Spleen (tissue), 11 donors: Measurements from ENCODE around the gene CINP. TPM values are rescaled to one million over a fixed set of nuclear protein-coding genes. Genes with fewer than 3 reads are reported as not detected.
A peak's percentile ranks its signal among the peaks of the same experiment; 100 is the strongest.
"Not testable (repeated sequence)": the region's sequence is repeated elsewhere in the genome, so short reads cannot be mapped to it uniquely, and the experiment has no call there.

Source experiments
- DNase-seq: peaks from one replicate; pipeline ENCODE4 v3.0.0-alpha.2; 2020
- H3K27ac ChIP-seq, 8 donors: fragments of 200-600 bp; sonication (generic) in 7 of 8; 1 replicate in 4 of 8; 2 replicates in 4 of 8; pipeline versions ENCODE4 v1.5.0 to v1.8.0; 2016 to 2021; ENCODE audit warnings: inconsistent platforms in 4 of 8, mild to moderate bottlenecking in 4 of 8, moderate library complexity in 1 of 8
- H3K27me3 ChIP-seq, 7 donors: fragments of 200-600 bp; sonication (generic) in 6 of 7; replicated peaks in 1 of 7; 1 replicate in 4 of 7; 2 replicates in 3 of 7; pipeline versions ENCODE4 v1.5.0 to v1.8.0; 2016 to 2021; ENCODE audit warnings: inconsistent platforms in 3 of 7, mild to moderate bottlenecking in 1 of 7
- H3K36me3 ChIP-seq, 6 donors: fragments of 200-600 bp; sonication (generic) in 5 of 6; 1 replicate in 4 of 6; 2 replicates in 2 of 6; pipeline versions ENCODE4 v1.5.0 to v1.8.0; 2016 to 2021; ENCODE audit warnings: inconsistent platforms in 2 of 6
- H3K4me1 ChIP-seq, 6 donors: fragments of 200-600 bp; sonication (generic) in 5 of 6; 1 replicate in 3 of 6; 2 replicates in 3 of 6; pipeline versions ENCODE4 v1.5.0 to v1.8.0; 2016 to 2021; ENCODE audit warnings: inconsistent platforms in 3 of 6
- H3K4me3 ChIP-seq, 8 donors: fragments of 200-600 bp; sonication (generic) in 7 of 8; 1 replicate in 4 of 8; 2 replicates in 4 of 8; pipeline versions ENCODE4 v1.5.0 to v1.8.0; 2016 to 2021; ENCODE audit warnings: inconsistent platforms in 4 of 8, mild to moderate bottlenecking in 4 of 8, moderate library complexity in 2 of 8
- H3K9me3 ChIP-seq, 8 donors: fragments of 200-600 bp; sonication (generic) in 7 of 8; 1 replicate in 4 of 8; 2 replicates in 4 of 8; pipeline versions ENCODE4 v1.5.0 to v1.8.0; 2016 to 2021; ENCODE audit warnings: inconsistent platforms in 4 of 8
- CTCF ChIP-seq, 11 experiments: fragments of 200-600 bp in 7 of 11; fragments of 450-650 bp in 4 of 11; sonication (generic) in 4 of 11; IDR thresholded peaks in 8 of 11; conservative IDR thresholded peaks in 3 of 11; 1 replicate in 7 of 11; 2 replicates in 4 of 11; pipeline versions ENCODE4 v1.4.0 to v1.8.0; 2016 to 2021; ENCODE audit warnings: antibody characterized with exemption in 11 of 11, inconsistent platforms in 4 of 11, mild to moderate bottlenecking in 1 of 11
- POLR2A ChIP-seq, 3 donors: fragments of 450-650 bp; IDR thresholded peaks; one replicate each; pipeline ENCODE4 v1.5.1; 2017; ENCODE audit warnings: antibody characterized with exemption in 3 of 3, mild to moderate bottlenecking in 1 of 3
- POLR2AphosphoS5 ChIP-seq, 3 donors: sonication (generic); formaldehyde crosslinking; IDR thresholded peaks; one replicate each; pipeline ENCODE4 v1.5.1; 2017; ENCODE audit warnings: antibody characterized with exemption in 3 of 3
- WGBS, 5 donors: extraction: QIAGEN DNeasy Blood & Tissue Kit in 3 of 5; methylation state at CpG; one replicate each; pipeline versions ENCODE4 v1.1.5 to v1.1.7; 2013 to 2018; 5-methylcytosine and 5-hydroxymethylcytosine counted together
- intact Hi-C: fragments of 100-400 bp; cut with DNase I; formaldehyde crosslinking; loops from one replicate; pipeline ENCODE4 v1.15.0; 2023; ENCODE audit warnings: low total_unique reads
- polyA plus RNA-seq, 3 donors: library from polyadenylated mRNA; stranded (reverse); fragments of 200-250 nt; gene quantifications; one replicate each; pipeline ENCODE4 v1.2.1, GENCODE V29; 2013
- total RNA-seq, 7 donors: library from RNA; depleted of rRNA in 3 of 7; stranded (reverse); fragments of >200 nt in 3 of 7; fragmentation: NEBNext Ultra II Directional in 4 of 7; extraction: Animal tissue kit (Norgen Biotek cat#: 25700) in 4 of 7; gene quantifications; one replicate each; pipeline versions ENCODE4 v1.1.0 to v1.2.1, GENCODE V29; 2016 to 2021
- donor health status: healthy with polysubstance abuse.
- donor health status: DM: no; HTN: no; CAD: no; lungs with moderate emphysema.
- donor health status: DM: no; HTN: no; CAD: no.
- donor health status: Bipolar disorder and iron deficiency.
- donor health status: healthy.
- donor health status: DM: no; HTN: no; CAD: no.
- donor health status: DM: yes; HTN: yes; CAD: no.

The CINP gene
- total and polyA plus RNA-seq, 10 donors = 22.8 to 39.5 (median 29.1) TPM

GRCh38 chr14:102333390-102333789 is 29.3 kb downstream of the CINP start:
- TF ChIP-seq CTCF (IDR thresholded peaks at IDR 0.05 in 8 of 11, conservative IDR thresholded peaks at IDR 0.05 in 3 of 11) (no peak), POLR2A (IDR thresholded peaks at IDR 0.05) (no peak), POLR2AphosphoS5 (IDR thresholded peaks at IDR 0.05) (no peak)
- intact Hi-C loops = no loop called here
- Histone ChIP-seq H3K9me3 (no peaks in the 10 kb centered on the region), H3K4me3 (no peak overlapping the region), H3K27ac (peak overlapping the region in 2 of 8 donors; percentile 19 to 26), H3K4me1 (peaks cover 0 to 8% (median 0%) of the 10 kb centered on the region in 6 donors), H3K27me3 (no peaks in the 10 kb centered on the region), H3K36me3 (peaks cover 0 to 72% (median 37%) of the 10 kb centered on the region in 6 donors)
- DNase-seq = no peak
- 67 to 89% (median 83%) methylated on average over 7 of the region's 7 CpGs for WGBS, 5 donors

- H3K27ac ChIP-seq = no peak overlapping the region
- WGBS, 5 donors = 72 to 89% (median 87%) methylated on average over 8 of the region's 8 CpGs
Measured at GRCh38 chr14:102330806-102331205, 31.9 kb downstream of the CINP start.

GRCh38 chr14:102329381-102329780 is 33.3 kb downstream of the CINP start:
- H3K36me3 ChIP-seq = peaks cover 0 to 51% (median 24%) of the 10 kb centered on the region in 6 donors
- H3K4me1 ChIP-seq, intact Hi-C loops, H3K27me3 ChIP-seq, H3K4me3 ChIP-seq, H3K27ac ChIP-seq, H3K9me3 ChIP-seq, DNase-seq: not testable (repeated sequence)
- 90 to 96% (median 93%) methylated on average over 6 of the region's 6 CpGs for WGBS, 5 donors

More at GRCh38 chr14:102330806-102331205, 31.9 kb downstream of the CINP start:
- H3K27me3 ChIP-seq = no peaks in the 10 kb centered on the region
- no peak overlapping the region for H3K4me3 ChIP-seq
- intact Hi-C loops = no loop called here
- peaks cover 0 to 61% (median 34%) of the 10 kb centered on the region in 6 donors for H3K36me3 ChIP-seq
- H3K4me1 ChIP-seq = peaks cover 0 to 8% (median 0%) of the 10 kb centered on the region in 6 donors
- H3K9me3 ChIP-seq = no peaks in the 10 kb centered on the region
- TF ChIP-seq POLR2A (IDR thresholded peaks at IDR 0.05) = no peak
- TF ChIP-seq POLR2AphosphoS5 (IDR thresholded peaks at IDR 0.05) = no peak
- no peak for DNase-seq

- intact Hi-C loops = no loop called here
- WGBS, 5 donors = 91 to 97% (median 94%) methylated on average over 14 of the region's 14 CpGs
- Histone ChIP-seq H3K4me3 (no peak overlapping the region), H3K4me1 (peaks cover 0 to 19% (median 0%) of the 10 kb centered on the region in 6 donors), H3K9me3 (no peaks in the 10 kb centered on the region), H3K36me3 (peaks cover 0 to 31% (median 13%) of the 10 kb centered on the region in 6 donors), H3K27me3 (no peaks in the 10 kb centered on the region), H3K27ac (no peak overlapping the region)
- DNase-seq = peak; percentile 51
- no peak for TF ChIP-seq CTCF (IDR thresholded peaks at IDR 0.05 in 8 of 11, conservative IDR thresholded peaks at IDR 0.05 in 3 of 11)
- no peak for TF ChIP-seq POLR2AphosphoS5 (IDR thresholded peaks at IDR 0.05)
- TF ChIP-seq POLR2A (IDR thresholded peaks at IDR 0.05) = no peak
Measured at GRCh38 chr14:102326583-102326982, 36.1 kb downstream of the CINP start.

GRCh38 chr14:102325791-102326345 is 36.8 kb downstream of the CINP start:
- Histone ChIP-seq H3K27ac (no peak overlapping the region), H3K4me1 (peaks cover under 1 to 26% (median 6%) of the 10 kb centered on the region in 6 donors), H3K4me3 (no peak overlapping the region), H3K27me3 (no peaks in the 10 kb centered on the region), H3K36me3 (peaks cover 0 to 28% (median 12%) of the 10 kb centered on the region in 6 donors), H3K9me3 (no peaks in the 10 kb centered on the region)
- TF ChIP-seq POLR2A (IDR thresholded peaks at IDR 0.05) = no peak
- TF ChIP-seq POLR2AphosphoS5 (IDR thresholded peaks at IDR 0.05) = no peak
- TF ChIP-seq CTCF (IDR thresholded peaks at IDR 0.05 in 8 of 11, conservative IDR thresholded peaks at IDR 0.05 in 3 of 11) = no peak
- 78 to 92% (median 89%) methylated on average over 9 of the region's 9 CpGs for WGBS, 5 donors
- peak; percentile 37 for DNase-seq
- intact Hi-C loops = no loop called here
